Cardiac muscle cell (in vitro differentiated cells and primary cell): Measurements from ENCODE around the gene ARRDC5. TPM values are rescaled to one million over a fixed set of nuclear protein-coding genes. Genes with fewer than 3 reads are reported as not detected.
A peak's percentile ranks its signal among the peaks of the same experiment; 100 is the strongest.

Experiments used
- DNase-seq, 2 donors: peaks; one replicate each; pipeline versions ENCODE4 v3.0.0 to v3.0.0-alpha.2; 2010 to 2017; ENCODE audit warnings: low read depth in 1 of 2, low spot score in 1 of 2
- H3K27ac ChIP-seq: fragments of 200-600 bp; sonication (generic); 2 replicates; pipeline ENCODE4 v1.5.1; 2016
- H3K27me3 ChIP-seq: fragments of 200-600 bp; sonication (generic); 2 replicates; pipeline ENCODE4 v1.6.0; 2016; ENCODE audit warnings: control low read depth
- H3K36me3 ChIP-seq: fragments of 200-600 bp; sonication (generic); 2 replicates; pipeline ENCODE4 v1.5.1; 2016; ENCODE audit warnings: control low read depth
- H3K4me1 ChIP-seq: fragments of 200-600 bp; sonication (generic); 2 replicates; pipeline ENCODE4 v1.8.1; 2017; ENCODE audit warnings: low read depth, mild to moderate bottlenecking, mixed run types
- H3K4me3 ChIP-seq: fragments of 200-600 bp; sonication (generic); 2 replicates; pipeline ENCODE4 v1.5.1; 2016; ENCODE audit warnings: mild to moderate bottlenecking
- H3K9me3 ChIP-seq: fragments of 200-600 bp; sonication (generic); 2 replicates; pipeline ENCODE4 v1.5.1; 2017; ENCODE audit warnings: low read depth, mild to moderate bottlenecking, control low read depth
- polyA plus RNA-seq: library from polyadenylated mRNA; unstranded; fragments of >200 nt; fragmentation: Nextera tagmentation; extraction: Ambion mirVana; gene quantifications from 2 replicates; pipeline ENCODE4 v1.2.1, GENCODE V29; 2016
- total RNA-seq: library from RNA; depleted of rRNA; stranded (reverse); fragments of >200 nt; gene quantifications from 2 replicates; pipeline ENCODE4 v1.2.3, GENCODE V29; 2016
- TF ChIP-seq, protein P1 (sequence below): IDR thresholded peaks from 2 replicates; pipeline ENCODE4 v1.5.1; 2012; ENCODE audit warnings: low read depth, mild to moderate bottlenecking, low read length

ARRDC5 gene
- total and polyA plus RNA-seq, 2 experiments from 2014 or later: not detected

DNA sequence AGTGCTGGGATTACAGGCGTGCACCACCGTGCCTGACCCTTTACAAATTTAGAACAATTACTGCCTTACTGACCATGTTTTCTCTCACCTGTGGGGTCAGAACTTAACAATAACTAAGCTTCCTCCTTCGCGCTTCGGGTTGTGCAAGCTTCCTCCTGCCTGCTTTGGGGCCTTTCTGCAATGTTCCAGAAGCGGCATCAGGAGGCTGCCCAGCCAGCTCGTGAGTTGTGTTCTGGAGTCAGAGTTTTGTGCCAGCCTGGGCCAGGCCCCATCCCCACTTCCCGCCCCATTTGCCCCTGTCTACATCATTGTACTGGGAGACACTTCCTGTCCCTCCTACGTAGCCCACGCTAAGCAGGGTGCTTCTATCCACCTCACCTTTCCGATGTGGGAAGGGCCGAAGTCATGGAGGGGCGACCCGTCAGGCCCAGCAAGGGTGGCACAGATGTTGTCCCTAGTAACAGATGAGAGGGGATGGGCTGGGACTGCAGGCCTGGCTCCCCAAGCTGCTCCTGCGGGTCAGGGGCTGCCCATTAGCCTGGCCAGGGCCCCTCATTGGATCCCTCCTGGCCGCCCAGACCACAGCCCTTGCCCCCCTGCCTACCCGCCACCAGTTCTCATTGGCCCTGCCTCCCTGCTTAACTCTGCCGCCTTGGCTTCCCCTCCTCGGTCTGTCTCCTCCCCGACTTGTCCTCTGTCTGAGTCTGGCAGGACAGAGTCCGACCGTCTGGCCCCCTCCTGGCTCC lies 20.0 kb upstream of the ARRDC5 start:
- no peaks in the 10 kb centered on the region for H3K9me3 ChIP-seq
- H3K36me3 ChIP-seq: no peaks in the 10 kb centered on the region
- H3K4me1 ChIP-seq: no peaks in the 10 kb centered on the region
- peak overlapping the region; percentile 17 for H3K27ac ChIP-seq
- H3K4me3 ChIP-seq: no peak overlapping the region
- TF ChIP-seq, protein P1, sequence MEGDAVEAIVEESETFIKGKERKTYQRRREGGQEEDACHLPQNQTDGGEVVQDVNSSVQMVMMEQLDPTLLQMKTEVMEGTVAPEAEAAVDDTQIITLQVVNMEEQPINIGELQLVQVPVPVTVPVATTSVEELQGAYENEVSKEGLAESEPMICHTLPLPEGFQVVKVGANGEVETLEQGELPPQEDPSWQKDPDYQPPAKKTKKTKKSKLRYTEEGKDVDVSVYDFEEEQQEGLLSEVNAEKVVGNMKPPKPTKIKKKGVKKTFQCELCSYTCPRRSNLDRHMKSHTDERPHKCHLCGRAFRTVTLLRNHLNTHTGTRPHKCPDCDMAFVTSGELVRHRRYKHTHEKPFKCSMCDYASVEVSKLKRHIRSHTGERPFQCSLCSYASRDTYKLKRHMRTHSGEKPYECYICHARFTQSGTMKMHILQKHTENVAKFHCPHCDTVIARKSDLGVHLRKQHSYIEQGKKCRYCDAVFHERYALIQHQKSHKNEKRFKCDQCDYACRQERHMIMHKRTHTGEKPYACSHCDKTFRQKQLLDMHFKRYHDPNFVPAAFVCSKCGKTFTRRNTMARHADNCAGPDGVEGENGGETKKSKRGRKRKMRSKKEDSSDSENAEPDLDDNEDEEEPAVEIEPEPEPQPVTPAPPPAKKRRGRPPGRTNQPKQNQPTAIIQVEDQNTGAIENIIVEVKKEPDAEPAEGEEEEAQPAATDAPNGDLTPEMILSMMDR: no peak
- no peaks in the 10 kb centered on the region for H3K27me3 ChIP-seq
- no peak for DNase-seq

DNA sequence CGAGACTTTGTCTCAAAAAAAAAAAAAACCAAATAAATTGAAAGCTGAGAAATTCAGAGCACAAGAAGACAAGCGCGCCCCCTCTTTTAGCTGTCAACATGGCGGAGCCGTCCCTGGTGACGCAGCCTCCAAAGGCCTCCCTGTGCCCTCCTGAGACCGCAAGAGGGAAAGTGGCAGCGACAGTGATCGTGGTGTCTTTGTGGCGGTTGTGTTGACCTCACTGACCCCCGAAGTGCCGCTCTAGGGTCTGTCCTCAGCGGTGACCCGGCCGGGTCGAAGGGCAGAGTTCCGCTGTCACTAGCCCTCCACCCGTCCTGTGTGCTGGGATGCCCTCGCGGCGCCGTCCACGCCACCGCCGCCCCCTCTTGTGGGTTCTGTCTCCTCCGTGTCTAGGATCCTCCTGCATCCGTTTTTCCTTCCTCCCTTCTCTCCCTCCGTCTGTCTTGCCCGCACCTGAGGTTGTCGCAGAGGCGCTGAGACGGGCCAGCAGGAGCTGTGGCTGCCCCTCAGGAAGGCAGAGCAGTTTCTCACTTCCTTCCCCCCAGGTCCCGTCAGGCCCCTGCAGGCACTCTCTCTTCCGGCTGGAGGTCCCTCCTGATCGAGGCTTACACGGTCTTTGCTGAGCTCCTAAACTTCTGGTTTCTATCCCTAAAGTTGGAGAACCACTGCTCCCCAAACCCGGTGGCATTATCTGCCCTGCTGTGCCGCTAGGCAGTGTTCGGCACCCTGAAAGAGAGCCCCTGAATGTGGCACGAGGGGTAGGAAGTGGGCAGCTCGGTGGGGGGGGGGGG lies 13.8 kb upstream of the ARRDC5 start:
- TF ChIP-seq, protein P1: no peak
- Histone ChIP-seq H3K4me3 (no peak overlapping the region), H3K4me1 (no peaks in the 10 kb centered on the region), H3K9me3 (no peaks in the 10 kb centered on the region), H3K27me3 (no peaks in the 10 kb centered on the region), H3K36me3 (no peaks in the 10 kb centered on the region), H3K27ac (no peak overlapping the region)
- DNase-seq: no peak

DNA sequence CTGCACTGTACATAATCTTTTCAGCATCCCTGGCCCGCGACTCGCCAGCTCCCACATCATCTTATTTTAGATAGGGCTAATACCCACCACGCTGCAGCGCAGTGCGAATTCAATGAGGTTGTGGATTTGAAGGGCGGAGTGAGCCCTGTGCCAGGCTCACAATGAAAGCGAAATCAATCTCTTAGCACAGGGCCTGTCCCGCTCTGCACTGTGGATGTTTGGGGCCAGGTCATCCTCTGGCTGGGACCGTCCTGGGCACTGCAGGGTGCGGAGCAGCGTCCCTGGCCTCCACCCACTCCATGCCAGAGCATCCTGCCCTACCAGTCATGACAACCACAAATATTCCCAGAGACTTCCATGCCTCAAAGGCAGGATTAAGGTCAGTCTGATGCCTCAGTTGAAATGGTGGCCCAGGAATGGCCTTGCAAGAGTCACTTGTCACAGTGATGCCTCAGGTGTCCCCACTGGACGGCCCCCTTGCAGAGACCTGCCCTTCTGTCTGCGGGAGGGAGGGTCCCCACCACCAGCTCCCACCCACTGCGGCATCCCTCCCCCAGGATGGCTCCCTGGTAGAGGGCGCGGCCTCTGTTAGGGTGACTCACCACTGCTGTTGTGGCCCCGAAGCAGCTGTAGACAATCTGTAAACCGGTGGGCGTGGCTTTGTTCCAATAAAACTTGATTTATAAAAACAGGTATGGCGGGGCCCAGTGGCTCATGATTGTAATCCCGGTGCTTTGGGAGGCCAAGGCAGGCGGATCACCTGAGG lies 12.2 kb upstream of the ARRDC5 start:
- DNase-seq: peak in 1 of 2 donors; percentile 74

DNA sequence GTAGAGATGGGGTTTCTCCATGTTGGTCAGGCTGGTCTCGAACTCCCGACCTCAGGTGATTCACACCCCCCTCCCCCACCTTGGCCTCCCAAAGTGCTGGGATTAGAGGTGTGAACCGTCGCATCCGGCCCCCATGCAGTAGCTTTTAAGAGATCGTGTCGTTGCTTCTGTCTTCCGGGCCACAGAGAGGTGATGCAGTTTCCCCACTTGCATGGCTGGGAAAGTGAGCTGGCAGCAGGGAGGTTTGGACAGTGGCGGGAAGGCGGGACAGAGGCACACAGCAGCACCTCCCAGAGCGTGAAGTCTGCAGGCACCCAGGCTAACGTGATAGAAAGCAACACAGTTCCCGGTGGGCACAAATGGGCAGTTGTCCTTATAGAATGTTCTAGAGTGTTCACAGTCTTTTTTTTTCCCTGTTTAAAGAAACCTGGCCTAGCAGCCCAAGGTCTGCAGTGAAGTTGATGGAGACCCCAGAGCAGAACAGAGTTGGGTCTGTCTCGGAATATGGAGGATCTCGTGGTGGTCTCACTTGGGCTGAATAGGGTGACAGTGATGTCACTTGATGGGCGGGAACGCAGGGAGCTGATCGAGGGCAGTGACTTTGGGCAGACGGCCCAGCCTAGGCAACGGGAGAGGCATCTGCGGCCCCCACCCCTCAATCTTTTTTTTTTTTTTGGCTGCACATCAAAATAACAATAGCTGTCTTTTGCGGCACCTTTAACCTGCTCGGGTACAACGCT lies 11.5 kb upstream of the ARRDC5 start:
- Histone ChIP-seq H3K27me3 (no peaks in the 10 kb centered on the region), H3K27ac (no peak overlapping the region), H3K4me1 (no peaks in the 10 kb centered on the region), H3K9me3 (no peaks in the 10 kb centered on the region), H3K36me3 (no peaks in the 10 kb centered on the region), H3K4me3 (no peak overlapping the region)
- DNase-seq: no peak
- TF ChIP-seq, protein P1: no peak

More for the DNA sequence above, 12.2 kb upstream of the ARRDC5 start:
- TF ChIP-seq, protein P1: no peak
- no peaks in the 10 kb centered on the region for H3K4me1 ChIP-seq
- H3K4me3 ChIP-seq: no peak overlapping the region
- H3K27ac ChIP-seq: no peak overlapping the region
- no peaks in the 10 kb centered on the region for H3K27me3 ChIP-seq
- H3K36me3 ChIP-seq: no peaks in the 10 kb centered on the region
- no peaks in the 10 kb centered on the region for H3K9me3 ChIP-seq
